DMS153 treated with DMSO at 0.1 percent for 48 hours (cell line): Measurements from ENCODE around the gene ABL1.

Source experiments
- DNase-seq: peaks from one replicate; lab custom pipeline; 2025; ENCODE audit not compliant: unreplicated experiment; lab: John Stamatoyannopoulos, UW

Gene ABL1

DNA sequence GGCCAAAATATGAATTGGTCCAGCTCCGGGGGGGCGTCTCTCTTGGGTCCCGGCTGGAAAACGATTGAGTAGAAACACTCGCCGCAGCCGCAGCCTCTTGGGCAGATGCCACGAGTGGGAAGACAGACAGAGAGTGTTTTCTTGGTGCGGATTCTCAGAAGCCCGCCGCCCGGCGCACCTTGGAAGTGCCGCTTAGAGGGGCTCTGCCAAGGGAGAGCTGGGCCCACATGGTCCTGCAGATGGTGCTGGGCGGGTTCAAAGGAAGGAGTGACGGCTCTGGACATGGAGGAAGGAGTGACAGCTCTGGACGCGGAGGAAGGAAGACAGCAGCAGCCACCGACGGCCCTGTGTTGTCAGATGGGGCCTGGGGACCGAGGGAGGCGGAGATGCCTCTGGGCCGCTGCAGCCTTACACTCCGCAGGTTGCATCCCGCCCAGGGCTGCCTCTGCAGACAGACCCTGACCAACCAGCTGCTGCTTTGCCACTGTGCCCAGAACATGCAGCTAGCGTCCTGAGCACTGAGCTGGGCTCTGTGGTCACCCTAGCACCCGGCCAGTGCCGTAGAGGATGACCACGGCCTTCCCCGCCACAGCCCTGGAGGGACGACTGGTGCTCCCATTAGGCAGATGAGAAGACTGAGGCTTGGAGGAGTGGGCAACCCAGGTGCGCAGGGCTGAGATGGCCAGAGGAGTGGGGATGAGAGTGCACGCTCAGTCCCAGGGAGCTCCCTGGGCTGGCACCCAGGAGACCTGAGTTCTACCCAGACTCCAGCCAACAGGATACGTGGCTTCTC, 82.3 kb downstream of the ABL1 start:
- DNase-seq = no peak

DNA sequence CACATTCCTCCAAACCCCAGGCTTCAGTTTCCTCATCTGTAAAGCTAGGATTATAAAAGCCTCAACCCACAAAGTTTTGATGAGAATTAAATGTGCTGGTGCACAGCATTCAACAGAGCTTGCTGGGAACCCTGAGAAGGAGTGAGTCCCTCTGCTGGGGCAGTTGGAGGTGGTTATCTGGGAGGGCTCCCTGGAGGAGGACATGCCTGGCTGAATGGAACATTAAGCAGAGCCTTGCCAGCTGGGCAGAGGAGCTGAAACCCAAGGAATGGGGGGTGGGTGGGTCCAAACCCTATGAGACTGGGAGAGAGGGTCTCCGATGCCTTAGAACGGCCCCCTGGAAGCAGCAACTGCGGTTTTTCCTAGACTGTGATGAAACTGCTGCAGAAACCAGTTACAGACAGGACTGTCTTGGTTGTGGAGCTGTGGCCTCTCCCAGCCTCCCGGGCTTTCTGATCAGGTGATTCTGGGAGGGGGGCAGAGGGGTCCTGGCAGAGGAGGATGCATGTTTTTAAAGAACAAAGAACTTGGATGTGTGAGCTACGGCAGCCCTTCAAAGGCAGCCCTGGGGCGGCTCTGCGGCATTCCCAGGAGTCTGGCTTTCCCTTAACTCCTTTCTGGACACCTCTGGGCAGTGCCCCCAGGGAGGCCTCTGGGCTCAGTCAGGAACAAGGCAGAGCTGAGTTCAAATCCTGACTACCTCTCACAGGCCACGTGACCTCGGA, 83.2 kb downstream of the ABL1 start:
- DNase-seq = no peak

- no peak for DNase-seq
These were observed 83.9 kb downstream of the ABL1 start for GRCh38 chr9:130918826-130919558.

- no peak for DNase-seq
These were observed 84.6 kb downstream of the ABL1 start for GRCh38 chr9:130919559-130920145.

DNA sequence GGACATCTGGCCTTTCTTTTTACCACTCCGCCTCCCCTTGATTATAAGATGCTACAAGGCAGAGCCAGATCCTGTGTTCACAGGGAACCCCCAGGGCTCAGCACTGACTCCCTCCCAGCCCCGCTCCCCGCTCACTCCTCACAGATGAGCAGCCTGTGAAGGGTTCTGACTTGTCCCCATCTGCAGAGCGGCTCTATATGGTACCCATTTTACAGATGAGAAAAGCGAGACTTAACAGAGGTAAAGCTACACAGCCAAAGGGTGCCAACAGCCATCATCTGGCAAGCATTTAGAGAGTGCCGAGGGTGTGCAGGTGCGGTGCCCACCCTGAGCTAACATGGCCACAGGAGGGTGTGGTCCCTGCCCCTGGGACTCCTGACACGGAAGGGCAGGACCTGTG, 85.2 kb downstream of the ABL1 start:
- DNase-seq = no peak

- no peak for DNase-seq
These were observed 85.8 kb downstream of the ABL1 start for GRCh38 chr9:130920762-130921299.

DNA sequence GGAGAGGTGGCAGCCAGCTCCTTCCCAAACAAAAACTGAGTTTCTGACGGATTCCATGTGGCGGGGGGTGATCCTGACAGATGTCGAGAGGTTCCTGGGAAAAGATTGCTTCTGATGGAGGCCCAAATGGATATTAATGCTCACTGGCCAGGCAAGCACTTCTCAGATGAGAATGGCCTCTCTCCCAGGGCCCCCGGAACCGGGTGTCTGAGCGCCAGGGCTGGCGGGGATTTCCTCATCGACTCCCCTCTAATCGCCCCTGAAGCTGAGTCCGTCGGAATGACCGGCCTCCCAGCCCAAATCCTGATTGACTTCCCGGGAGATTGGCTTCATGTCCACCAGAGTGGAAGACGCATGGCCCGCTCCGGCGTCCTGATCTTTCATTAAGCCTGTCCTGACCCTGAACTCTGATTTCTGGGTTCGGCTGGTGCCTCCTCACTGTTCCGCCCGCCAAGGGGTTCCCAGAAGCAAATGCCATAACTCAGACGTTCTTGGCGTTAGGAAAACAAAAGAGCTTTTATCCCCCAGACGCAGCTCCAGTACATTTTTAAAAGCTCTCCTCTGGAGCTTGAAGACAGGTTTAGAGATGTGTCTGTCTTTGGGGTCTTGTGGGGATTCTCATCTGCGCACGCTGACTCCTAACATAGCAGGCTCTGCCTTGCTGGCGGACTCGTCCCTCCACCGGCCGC, 86.4 kb downstream of the ABL1 start:
- no peak for DNase-seq

DNA sequence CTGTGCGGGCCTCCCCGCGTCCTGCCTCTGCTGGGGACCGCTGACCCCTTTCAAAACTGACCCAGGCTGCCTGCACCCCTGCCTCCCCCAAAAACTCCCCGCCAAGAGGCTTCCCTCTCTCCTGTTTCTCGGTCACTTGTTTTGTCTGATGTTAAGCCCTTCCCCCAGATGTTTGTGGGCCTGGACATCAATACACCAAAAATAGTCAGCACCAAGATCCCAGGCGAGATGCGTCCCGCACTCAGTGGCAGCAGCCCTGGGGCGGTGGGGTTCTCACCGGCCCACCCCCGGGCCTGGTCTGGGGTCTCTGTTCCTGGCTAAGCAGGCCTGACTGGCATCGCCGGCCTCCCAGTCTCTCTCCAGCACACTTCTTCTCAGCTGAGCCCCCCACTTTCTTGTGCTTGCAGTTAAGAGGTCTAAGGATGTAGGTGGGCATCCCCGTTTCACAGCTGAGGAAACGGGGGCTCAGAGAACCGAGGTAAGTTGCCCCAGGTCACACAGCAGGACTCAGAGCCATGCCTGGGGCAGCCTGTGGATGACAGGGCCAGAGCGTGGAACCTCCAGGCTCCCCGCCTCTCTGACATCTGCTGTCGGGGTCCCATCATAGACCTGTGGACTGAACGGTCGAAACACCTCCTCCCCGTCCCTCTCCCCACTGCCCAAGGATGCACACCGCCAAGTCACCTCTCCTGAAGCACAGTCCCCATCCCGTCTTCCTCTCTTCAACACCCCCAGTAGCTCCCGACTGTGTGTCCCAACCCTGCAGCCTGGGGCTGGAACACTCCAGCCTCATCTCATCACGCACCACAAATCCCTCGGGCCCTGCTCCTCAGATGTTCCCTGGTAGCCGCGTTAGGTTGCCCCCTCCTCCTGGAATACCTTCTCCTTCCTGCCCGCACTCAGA, 87.2 kb downstream of the ABL1 start:
- DNase-seq = no peak

- DNase-seq = no peak
These were observed 88.0 kb downstream of the ABL1 start for GRCh38 chr9:130922893-130923610.

GRCh38 chr9:130923611-130924447, 88.8 kb downstream of the ABL1 start:
- DNase-seq = no peak

- DNase-seq = no peak
These were observed 89.4 kb downstream of the ABL1 start for GRCh38 chr9:130924448-130924788.

DNA sequence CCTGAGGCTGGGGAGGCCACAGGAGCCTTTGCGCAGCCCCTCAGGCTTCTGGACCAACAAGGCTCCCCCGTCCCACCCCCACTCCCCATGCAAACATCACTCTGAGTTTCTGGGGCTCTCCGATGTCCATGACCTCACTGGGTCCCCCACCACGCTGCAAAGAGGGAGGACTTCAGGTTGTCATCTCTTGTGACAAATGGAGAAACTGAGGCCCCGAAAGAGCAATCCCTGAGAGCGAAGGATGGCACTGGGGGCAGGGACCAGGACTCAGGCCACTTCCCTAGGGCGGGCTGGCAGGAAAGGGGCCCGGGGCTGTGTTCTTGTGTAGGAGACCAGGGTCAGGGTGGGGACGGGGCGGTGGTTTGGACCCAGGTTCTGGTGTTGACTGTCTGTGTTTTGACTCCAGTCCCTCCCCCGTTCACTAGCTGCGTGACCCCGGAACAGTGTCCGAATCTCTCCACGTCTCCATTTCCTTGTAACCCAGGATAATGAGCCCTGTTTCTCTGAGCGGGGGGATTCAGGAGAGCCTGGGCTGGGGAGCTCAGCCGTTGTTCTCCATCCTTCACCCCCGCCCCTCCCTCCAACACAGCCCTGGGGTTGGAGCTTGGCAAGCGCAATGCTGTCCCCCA, 90.1 kb downstream of the ABL1 start:
- no peak for DNase-seq

DNA sequence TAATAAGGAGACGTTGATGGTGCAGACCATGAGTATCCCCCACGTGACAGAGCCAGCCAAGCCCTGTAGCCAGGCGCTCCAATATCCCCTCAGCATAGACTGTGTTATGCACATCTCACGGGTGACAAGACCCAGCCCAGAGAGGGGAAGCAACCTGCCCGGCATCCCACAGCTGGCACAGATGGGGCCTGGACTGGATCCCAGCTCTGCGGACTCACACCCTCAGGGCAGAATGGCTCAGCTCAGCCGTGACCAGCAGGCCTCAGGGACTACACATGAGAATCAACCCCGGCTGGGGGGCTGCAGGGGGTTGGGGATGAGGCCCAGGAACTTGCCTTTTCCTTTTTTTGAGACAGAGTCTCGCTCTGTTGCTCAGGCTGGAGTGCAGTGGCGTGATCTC, 92.3 kb downstream of the ABL1 start:
- no peak for DNase-seq

DNA sequence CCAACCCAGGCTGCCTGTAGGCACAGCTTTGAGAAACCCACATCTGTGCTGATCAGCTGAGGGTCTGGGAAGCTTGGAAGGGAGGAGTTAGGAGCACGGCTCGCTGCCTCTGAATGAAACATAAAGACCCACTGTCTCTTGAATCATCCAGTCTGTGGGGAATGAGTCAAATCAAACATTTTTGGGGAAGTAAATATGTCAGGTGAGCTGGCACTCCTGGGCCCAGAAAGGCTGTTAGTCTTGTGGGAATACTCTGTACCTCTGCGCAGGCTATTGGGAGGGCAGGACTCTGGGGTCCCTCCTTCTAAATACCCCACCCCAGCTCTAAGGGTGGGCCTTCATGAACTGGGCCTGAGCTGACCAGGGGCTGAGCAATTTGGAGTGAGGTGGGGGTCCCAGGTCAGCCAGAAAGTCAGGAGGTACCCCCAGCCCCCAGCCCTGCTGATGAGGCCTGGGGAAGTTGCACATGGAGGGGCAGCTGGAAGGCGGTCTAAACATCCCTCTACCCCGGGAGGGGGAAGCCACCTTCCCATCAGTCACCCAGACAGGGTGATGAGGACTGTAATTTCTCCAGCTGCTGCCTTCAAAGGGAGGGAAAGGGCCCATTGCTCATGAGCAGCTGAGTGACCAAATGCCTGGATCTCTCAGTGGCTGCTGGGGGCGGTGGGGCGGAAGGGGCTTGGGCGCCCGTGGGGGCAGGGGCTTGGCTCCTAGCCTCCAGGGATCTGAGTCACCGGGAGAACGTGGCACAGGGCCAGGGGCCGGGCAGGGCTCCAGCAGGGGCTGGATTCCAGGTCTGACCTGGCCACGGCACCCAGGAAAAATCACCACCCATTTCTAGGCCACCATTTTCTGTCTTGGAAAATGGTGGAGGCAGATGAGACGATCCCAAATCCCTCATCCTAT, 93.2 kb downstream of the ABL1 start:
- DNase-seq = peak; percentile 38

DNA sequence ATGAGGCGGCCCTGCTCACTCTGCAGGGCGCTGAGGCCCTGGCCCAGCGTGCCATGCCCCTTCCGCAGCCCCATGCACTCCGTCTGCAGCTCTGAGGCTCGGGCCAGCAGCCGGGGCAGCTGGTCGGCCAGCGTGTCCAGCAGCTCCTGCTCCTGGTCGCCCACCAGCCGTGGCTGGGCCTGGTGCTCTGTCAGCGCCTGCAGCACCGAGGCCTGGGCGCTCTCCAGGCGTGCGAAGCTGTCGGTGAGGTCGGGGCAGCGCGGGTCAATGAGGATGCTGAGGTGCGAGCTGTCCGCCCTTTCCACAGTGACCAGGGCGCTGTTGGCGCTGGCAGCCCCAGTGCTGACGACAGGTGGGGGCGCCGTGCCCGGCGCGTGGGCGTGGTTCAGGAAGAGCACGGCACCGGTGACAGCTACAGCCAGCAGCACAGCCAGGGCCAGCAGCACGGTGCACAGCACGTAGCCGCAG, 94.6 kb downstream of the ABL1 start:
- DNase-seq = no peak

GRCh38 chr9:130930132-130930803, 95.2 kb downstream of the ABL1 start:
- no peak for DNase-seq
